ENCODE measurements around the gene SLC2A5. TPM values are rescaled to one million over a fixed set of nuclear protein-coding genes. Genes with fewer than 3 reads are reported as not detected.
A peak's percentile ranks its signal among the peaks of the same experiment; 100 is the strongest.

The SLC2A5 gene
- total and polyA plus RNA-seq, 2 of the 4 experiments (the other 2 are of a cell fraction): 0.03 to 0.18 TPM

- H2AK5ac ChIP-seq (ENCODE audit: low read depth, low read length): no peak overlapping the region
- POLR2A ChIA-PET (ENCODE audit: unreplicated experiment): no interaction called here
- no peak overlapping the region for H2AFZ ChIP-seq (replicated peaks; ENCODE audit: low read length, poor library complexity)
- no peak overlapping the region for H3K4me2 ChIP-seq (ENCODE audit: low read depth, low read length)
- H2BK120ac ChIP-seq (ENCODE audit: low read depth, low read length): peak overlapping the region; percentile 57
- H2AK9ac ChIP-seq (replicated peaks; ENCODE audit: low read depth, low read length, poor library complexity): peak overlapping the region; percentile 59
- H3K4me3 ChIP-seq (ENCODE audit: insufficient read depth, low read depth, low read length): no peak overlapping the region
- no peaks in the 10 kb centered on the region for H3K27me3 ChIP-seq (ENCODE audit: control insufficient read depth, insufficient read depth, low read length)
- intact Hi-C loops (cut with micrococcal nuclease) (loop anchor here (1.0 kb wide), 4 partner anchors 91 to 183 kb away; no protein-coding TSS in a partner anchor), dilution Hi-C loops (cut with HindIII; ENCODE audit: low sequenced_read_pairs, unreplicated experiment) (no loop called here), in situ Hi-C loops (cut with MboI; ENCODE audit: low sequenced_read_pairs) (loop anchor here (5.0 kb wide), 2 partner anchors 94 to 184 kb away; no protein-coding TSS in a partner anchor)
- no peak overlapping the region; the same call in 1 of the 2 replicates for H3K14ac ChIP-seq (replicated peaks; ENCODE audit: low read depth, low read length)
- peak overlapping the region; percentile 62; the same call in 1 of the 2 replicates for H3K4ac ChIP-seq (ENCODE audit: low read depth, low read length)
- no peak overlapping the region; the same call in 1 of the 2 replicates for H2BK20ac ChIP-seq (ENCODE audit: low read depth, low read length)
- no peak overlapping the region for H3K18ac ChIP-seq (ENCODE audit: low read depth, low read length)
- H3K23ac ChIP-seq (ENCODE audit: low read depth, low read length): no peak overlapping the region
- no peak overlapping the region for H3K9ac ChIP-seq (ENCODE audit: low read depth, low read length)
- H2BK5ac ChIP-seq (ENCODE audit: low read depth, low read length, poor library complexity, severe bottlenecking): peak overlapping the region; percentile 8
- H4K91ac ChIP-seq (ENCODE audit: insufficient read depth, low read depth, low read length): peak overlapping the region; percentile 57; the same call in 1 of the 2 replicates
- no peaks in the 10 kb centered on the region for H3K9me3 ChIP-seq (ENCODE audit: control insufficient read depth, insufficient read depth, low read length)
- no peaks in the 10 kb centered on the region; a peak in 2 of 4 replicates for H3K79me1 ChIP-seq (ENCODE audit: low read depth in 1 of 2, low read length in 2 of 2)
- peaks cover 3% of the 10 kb centered on the region for H3K4me1 ChIP-seq (ENCODE audit: control insufficient read depth, insufficient read depth, low read length)
- CTCF ChIA-PET: interaction anchor here (0.6 to 2.9 kb wide), 10 partner anchors 9 to 389 kb away, joined by 3 to 22 read pairs (median 4); no protein-coding TSS in a partner anchor
- no peak overlapping the region for H2BK15ac ChIP-seq (ENCODE audit: low read depth, low read length)
- BruUV-seq (replicated peaks): no TSS peak
- H3K27ac ChIP-seq (ENCODE audit: insufficient read depth, low read length): no peak overlapping the region
- DNase-seq (peak; percentile 68), ATAC-seq (ENCODE audit: low read depth) (peak; percentile 81)
- H4K8ac ChIP-seq (ENCODE audit: low read depth in 2 of 2, low read length in 2 of 2): no peak overlapping the region
- H3K9me1 ChIP-seq (ENCODE audit: insufficient read depth, low read length): no peaks in the 10 kb centered on the region; the same call in 1 of the 2 replicates
- WGBS, 2 experiments (ENCODE audit: extremely low coverage in 2 of 2, insufficient read length in 1 of 2): 43% methylated on average over 2 of the region's 4 CpGs; no CpG with 5 or more reads in 1 of the 2 experiments
- H3K36me3 ChIP-seq (ENCODE audit: control insufficient read depth, insufficient read depth, low read length): peaks cover 5% of the 10 kb centered on the region
- peaks cover 5% of the 10 kb centered on the region; the same call in 1 of the 2 replicates for H4K20me1 ChIP-seq (ENCODE audit: insufficient read depth, low read length)
- peak overlapping the region; percentile 11; the same call in 1 of the 2 replicates for H4K5ac ChIP-seq (ENCODE audit: low read depth, low read length)
- no peak for TF ChIP-seq USF2 (IDR thresholded peaks at IDR 0.05; ENCODE audit: low read depth, low read length)
- no peak for TF ChIP-seq FOS (IDR thresholded peaks at IDR 0.05; ENCODE audit: low read depth, low read length)
- no peak for TF ChIP-seq MXI1 (IDR thresholded peaks at IDR 0.05; ENCODE audit: borderline replicate concordance, low read depth, low read length)
- TF ChIP-seq CTCF (conservative IDR thresholded peaks at IDR 0.05; ENCODE audit: low read depth, low read length): peak; percentile 81
- TF ChIP-seq ELK1 (IDR thresholded peaks at IDR 0.05; ENCODE audit: borderline replicate concordance, low read depth, low read length): no peak
- peak; percentile 75 for TF ChIP-seq SMC3 (IDR thresholded peaks at IDR 0.05; ENCODE audit: low read depth, low read length)
- no peak for TF ChIP-seq NFE2L2 (IDR thresholded peaks at IDR 0.05; ENCODE audit: low read depth, low read length)
- TF ChIP-seq BHLHE40 (IDR thresholded peaks at IDR 0.05; ENCODE audit: low read depth, low read length): no peak
- no peak for TF ChIP-seq POLR2A (IDR thresholded peaks at IDR 0.05; ENCODE audit: low read depth, low read length)
- peak; percentile 82 for TF ChIP-seq RAD21 (IDR thresholded peaks at IDR 0.05; ENCODE audit: low read length)
- no peak for TF ChIP-seq MAZ (IDR thresholded peaks at IDR 0.05; ENCODE audit: borderline replicate concordance, low read depth, low read length)
- H3K56ac ChIP-seq (ENCODE audit: extremely low read depth, insufficient read depth, low read length): no peak overlapping the region
These were observed 32.2 kb upstream of the SLC2A5 start for GRCh38 chr1:9101510-9102146.
